AG09319 (cell line): Measurements from ENCODE around the gene NVL.

Experiments used
- DNase-seq: peaks from one replicate; pipeline ENCODE4 v3.0.0-alpha.2; 2010; ENCODE audit warnings: low read depth; ENCODE audit errors: extremely low read depth
- TF ChIP-seq, protein P1 (sequence below): IDR thresholded peaks from 2 replicates; pipeline ENCODE4 v1.5.1; 2011; ENCODE audit warnings: low read depth, mild to moderate bottlenecking, inconsistent platforms, low read length, moderate library complexity

Gene NVL

DNA sequence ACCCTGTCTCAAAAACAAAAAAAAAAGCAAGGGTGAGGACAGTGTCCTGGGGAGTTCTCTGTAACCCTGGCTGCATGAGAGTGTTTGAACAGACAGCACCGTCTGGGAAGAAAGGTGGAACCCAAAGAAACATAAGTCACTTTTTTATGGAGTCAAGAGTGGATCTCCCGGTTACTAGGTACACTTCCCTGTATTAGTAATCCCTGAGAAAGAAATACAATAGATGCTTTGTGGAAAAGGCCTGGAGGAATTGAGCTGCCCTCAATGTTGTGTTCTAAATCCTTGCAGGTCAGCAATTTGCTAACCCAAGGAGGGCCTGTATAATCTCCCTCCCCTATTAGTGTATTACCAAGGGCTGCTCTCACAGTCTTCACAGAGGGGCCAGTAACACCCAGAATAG lies 130.3 kb downstream of the NVL start:
- TF ChIP-seq, protein P1, sequence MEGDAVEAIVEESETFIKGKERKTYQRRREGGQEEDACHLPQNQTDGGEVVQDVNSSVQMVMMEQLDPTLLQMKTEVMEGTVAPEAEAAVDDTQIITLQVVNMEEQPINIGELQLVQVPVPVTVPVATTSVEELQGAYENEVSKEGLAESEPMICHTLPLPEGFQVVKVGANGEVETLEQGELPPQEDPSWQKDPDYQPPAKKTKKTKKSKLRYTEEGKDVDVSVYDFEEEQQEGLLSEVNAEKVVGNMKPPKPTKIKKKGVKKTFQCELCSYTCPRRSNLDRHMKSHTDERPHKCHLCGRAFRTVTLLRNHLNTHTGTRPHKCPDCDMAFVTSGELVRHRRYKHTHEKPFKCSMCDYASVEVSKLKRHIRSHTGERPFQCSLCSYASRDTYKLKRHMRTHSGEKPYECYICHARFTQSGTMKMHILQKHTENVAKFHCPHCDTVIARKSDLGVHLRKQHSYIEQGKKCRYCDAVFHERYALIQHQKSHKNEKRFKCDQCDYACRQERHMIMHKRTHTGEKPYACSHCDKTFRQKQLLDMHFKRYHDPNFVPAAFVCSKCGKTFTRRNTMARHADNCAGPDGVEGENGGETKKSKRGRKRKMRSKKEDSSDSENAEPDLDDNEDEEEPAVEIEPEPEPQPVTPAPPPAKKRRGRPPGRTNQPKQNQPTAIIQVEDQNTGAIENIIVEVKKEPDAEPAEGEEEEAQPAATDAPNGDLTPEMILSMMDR = no peak
- DNase-seq = no peak

DNA sequence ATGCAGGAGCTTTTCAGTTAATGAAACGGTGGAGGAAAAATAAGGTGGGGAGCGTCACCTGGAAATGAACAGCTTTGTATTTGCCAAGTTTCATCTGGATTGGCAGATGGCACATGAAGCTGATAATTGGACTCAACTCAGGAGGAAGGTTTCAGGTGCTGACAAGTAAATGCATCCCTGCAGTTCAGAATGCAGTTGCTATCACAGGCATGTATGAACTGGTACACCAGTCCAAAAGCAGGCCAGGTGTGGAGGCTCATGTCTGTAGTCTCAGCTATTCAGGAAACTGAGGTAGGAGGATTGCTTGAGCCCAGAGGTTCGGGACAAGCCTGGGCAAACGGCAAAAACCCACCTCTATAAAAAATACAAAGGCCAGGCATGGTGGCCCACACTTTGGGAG lies 131.4 kb downstream of the NVL start:
- DNase-seq = no peak
- TF ChIP-seq, protein P1 = no peak

DNA sequence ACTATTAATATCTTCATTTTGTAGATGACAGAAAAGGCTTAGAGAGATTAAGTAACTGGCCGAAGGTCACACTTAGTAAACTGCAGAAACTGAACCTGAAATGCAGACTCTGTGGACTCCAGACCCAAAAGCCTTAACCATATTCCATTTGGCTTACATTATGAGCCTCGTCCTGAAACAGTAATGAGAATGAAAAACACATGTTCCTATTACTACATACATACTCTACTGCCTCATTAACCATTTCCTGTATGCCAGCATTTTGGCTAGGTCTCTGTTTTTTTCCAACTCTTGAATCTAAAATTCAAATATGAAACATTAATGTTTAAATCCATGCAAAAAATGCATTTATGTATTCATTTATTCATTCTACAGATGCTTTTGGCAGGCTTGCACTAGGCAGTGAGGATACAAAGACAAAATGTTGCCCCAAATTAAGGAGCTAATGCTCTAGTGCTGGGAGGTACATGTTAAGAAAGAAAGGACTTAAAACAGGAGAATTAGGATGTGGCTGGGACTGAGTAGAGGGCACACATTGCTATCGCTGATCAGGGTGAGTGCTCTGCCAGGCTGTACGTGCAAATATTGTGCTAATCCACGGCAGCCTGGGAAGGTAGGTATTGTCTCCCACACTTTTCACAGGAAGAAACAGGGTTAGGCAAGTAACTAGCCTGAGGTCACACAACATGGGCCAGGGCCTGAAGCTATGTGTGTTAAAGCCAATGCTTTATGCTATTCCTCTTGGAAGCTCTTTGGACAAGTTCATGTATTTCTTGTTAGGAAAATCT lies 133.0 kb downstream of the NVL start:
- TF ChIP-seq, protein P1 = no peak
- no peak for DNase-seq

DNA sequence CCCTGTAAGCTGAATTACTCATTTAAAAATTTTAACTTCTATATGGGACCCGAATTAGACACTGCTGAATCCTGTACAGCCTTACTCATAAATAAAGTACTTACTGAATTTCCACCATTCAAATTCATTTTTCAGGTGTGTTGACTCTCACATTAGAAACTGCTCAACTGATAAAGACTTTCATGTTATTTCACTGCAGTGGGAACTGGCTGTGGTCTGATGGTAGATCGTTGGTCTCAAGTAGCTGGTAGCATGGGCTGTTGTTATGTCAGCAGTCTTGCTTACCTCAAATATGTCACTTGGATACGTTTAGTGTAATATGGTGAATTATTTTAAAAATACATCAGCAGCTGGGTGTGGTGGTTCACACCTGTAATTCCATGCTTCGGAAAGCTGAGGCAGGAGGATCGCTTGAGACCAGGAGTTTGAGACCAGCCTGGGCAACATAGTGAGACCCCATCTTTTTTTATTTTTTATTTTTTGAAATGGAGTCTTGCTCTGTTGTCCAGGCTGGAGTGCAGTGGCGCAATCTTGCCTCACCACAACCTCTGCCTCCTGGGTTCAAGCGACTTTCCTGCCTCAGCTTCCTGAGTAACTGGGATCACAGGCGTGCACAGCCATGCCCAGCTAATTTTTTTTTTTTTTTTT lies 136.5 kb downstream of the NVL start:
- no peak for DNase-seq
- TF ChIP-seq, protein P1 = no peak

DNA sequence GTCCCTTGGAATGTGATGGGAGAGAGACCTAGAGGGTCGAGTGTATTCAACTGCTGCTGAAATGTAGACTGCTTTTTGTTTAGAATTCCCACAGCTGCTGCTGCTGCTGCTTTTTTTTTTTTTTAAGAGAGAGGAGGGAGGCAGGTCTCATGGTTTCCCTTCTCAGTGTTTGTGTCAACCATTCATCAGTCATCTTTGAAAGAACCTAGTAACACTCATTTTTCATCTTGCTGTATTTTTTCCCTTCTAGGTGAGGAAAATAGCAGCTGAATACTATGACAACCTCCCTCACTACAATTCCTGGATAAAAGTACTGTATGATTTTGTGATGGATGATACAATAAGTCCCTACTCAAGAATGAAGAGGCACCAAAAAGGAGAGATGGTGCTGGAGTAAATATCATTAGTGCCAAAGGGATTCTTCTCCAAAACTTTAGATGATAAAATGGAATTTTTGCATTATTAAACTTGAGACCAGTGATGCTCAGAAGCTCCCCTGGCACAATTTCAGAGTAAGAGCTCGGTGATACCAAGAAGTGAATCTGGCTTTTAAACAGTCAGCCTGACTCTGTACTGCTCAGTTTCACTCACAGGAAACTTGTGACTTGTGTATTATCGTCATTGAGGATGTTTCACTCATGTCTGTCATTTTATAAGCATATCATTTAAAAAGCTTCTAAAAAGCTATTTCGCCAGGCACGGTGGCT lies 137.7 kb downstream of the NVL start:
- TF ChIP-seq, protein P1 = no peak
- no peak for DNase-seq

DNA sequence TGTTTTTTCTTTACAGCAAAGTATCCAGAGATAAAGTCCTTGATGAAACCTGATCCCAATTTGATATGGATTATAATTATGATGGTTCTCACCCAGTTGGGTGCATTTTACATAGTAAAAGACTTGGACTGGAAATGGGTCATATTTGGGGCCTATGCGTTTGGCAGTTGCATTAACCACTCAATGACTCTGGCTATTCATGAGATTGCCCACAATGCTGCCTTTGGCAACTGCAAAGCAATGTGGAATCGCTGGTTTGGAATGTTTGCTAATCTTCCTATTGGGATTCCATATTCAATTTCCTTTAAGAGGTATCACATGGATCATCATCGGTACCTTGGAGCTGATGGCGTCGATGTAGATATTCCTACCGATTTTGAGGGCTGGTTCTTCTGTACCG lies 140.4 kb downstream of the NVL start:
- TF ChIP-seq, protein P1 = no peak
- DNase-seq = no peak

DNA sequence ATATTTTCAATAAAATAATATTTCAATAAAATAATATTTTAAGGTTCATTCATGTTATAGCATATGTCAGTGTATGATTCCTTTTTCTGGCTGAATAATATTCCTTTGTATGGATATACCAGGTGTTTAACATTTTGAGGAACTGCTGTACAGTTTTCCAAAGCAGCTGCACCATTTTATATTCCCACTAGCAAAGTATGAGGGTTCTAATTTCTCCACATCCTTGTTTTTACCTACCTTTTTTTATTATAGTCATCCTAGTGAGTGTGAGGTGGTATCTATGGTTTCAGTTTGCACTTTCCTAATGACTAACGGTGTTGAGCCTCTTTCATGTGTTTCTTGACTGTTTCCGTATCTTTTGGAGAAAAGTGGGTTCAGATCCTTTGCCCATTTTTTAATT lies 141.7 kb downstream of the NVL start:
- TF ChIP-seq, protein P1 = no peak
- no peak for DNase-seq
